Progenitor cell of endocrine pancreas (in vitro differentiated cells): ENCODE measurements around the gene C9orf43. TPM values are rescaled to one million over a fixed set of nuclear protein-coding genes. Genes with fewer than 3 reads are reported as not detected.

ENCODE experiments used
- DNase-seq: peaks from one replicate; pipeline ENCODE4 v3.0.0; 2021; ENCODE audit warnings: low spot score; ENCODE audit not compliant: unreplicated experiment
- H3K27ac Mint-ChIP-seq: 2 replicates; pipeline ENCODE4 v1.8.0; 2021; ENCODE audit warnings: mild to moderate bottlenecking, moderate library complexity, mixed read lengths
- H3K27me3 Mint-ChIP-seq: 2 replicates; pipeline ENCODE4 v1.8.0; 2021; ENCODE audit warnings: mixed read lengths
- H3K36me3 Mint-ChIP-seq: 2 replicates; pipeline ENCODE4 v1.8.0; 2022; ENCODE audit warnings: mixed read lengths; ENCODE audit not compliant: insufficient read depth
- H3K4me1 Mint-ChIP-seq: 2 replicates; pipeline ENCODE4 v1.8.0; 2021; ENCODE audit warnings: low read depth, mixed read lengths
- H3K4me3 Mint-ChIP-seq: 2 replicates; pipeline ENCODE4 v1.8.0; 2021; ENCODE audit warnings: low read depth, mild to moderate bottlenecking, moderate library complexity, mixed read lengths
- H3K9me3 Mint-ChIP-seq: 2 replicates; pipeline ENCODE4 v1.8.0; 2021; ENCODE audit warnings: low read depth, mixed read lengths
- CTCF ChIP-seq: fragments of 200-600 bp; sonication (generic); IDR thresholded peaks from one replicate; pipeline ENCODE4 v1.5.0; 2021; ENCODE audit warnings: antibody characterized with exemption, mild to moderate bottlenecking; ENCODE audit not compliant: unreplicated experiment
- total RNA-seq: library from RNA; stranded (reverse); gene quantifications from 2 replicates; pipeline ENCODE4 v1.2.1, GENCODE V29; 2021

C9orf43 gene
- total RNA-seq, 1 donor from 2014 or later, result 1.6 TPM

GRCh38 chr9:113417370-113417769 is 6.8 kb downstream of the C9orf43 start:
- TF ChIP-seq CTCF, result no peak
- H3K9me3 Mint-ChIP-seq, result no peaks in the 10 kb centered on the region

DNA sequence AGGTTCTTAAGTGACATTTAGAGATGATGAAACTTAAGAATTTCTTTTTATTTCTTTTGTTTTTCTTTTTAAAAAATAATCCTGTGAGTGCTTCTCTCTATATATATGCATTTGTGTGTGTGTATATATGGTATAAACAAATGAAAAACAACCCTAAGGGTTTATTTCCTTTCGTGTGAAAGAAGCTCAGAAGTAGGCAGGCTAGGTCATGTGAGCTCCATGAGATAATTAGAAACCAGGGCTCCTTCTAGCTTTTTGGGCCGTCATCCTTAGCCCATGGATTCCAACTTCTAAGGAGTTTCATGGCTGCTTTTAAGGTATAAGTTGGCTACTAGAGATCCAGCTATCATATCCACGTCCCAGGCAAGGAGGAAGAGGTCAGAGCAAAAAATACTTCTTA is 11.2 kb downstream of the C9orf43 start:
- Mint-ChIP-seq H3K27me3 (peaks cover 9% of the 10 kb centered on the region), H3K27ac (no peak overlapping the region), H3K9me3 (no peaks in the 10 kb centered on the region), H3K4me3 (no peak overlapping the region), H3K4me1 (peaks cover 1% of the 10 kb centered on the region), H3K36me3 (no peaks in the 10 kb centered on the region)
- DNase-seq, result no peak
- TF ChIP-seq CTCF, result no peak

More at GRCh38 chr9:113417370-113417769, 6.8 kb downstream of the C9orf43 start:
- Mint-ChIP-seq H3K36me3 (no peaks in the 10 kb centered on the region), H3K4me3 (no peak overlapping the region), H3K4me1 (no peaks in the 10 kb centered on the region), H3K27me3 (no peaks in the 10 kb centered on the region), H3K27ac (no peak overlapping the region)
- DNase-seq, result no peak

- no peak for DNase-seq
- no peaks in the 10 kb centered on the region for H3K36me3 Mint-ChIP-seq
- peaks cover 10% of the 10 kb centered on the region for H3K27me3 Mint-ChIP-seq
- H3K4me1 Mint-ChIP-seq, result peaks cover 1% of the 10 kb centered on the region
- TF ChIP-seq CTCF, result no peak
- H3K9me3 Mint-ChIP-seq, result no peaks in the 10 kb centered on the region
- H3K4me3 Mint-ChIP-seq, result no peak overlapping the region
- no peak overlapping the region for H3K27ac Mint-ChIP-seq
These were observed 14.5 kb downstream of the C9orf43 start for GRCh38 chr9:113425072-113425471.

DNA sequence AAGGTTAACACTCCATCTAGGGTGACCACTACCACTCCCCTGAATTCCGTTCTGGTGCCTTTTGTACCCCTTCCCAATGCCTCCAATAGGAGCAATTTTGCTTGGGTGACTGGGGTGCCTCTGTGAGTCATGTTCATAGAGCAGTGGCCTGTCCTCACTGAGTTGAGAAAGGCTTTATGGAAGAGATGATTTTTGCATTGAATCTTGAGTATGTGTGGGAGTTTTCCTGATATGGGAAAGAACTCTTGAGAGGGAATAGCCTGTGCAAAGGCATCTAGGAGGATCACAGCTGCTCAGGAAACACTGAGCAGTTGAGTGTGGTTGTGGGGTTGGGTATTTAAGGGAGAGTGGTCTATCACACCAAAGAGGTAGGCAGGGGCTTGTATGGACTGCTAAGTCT is 16.2 kb downstream of the C9orf43 start:
- H3K4me1 Mint-ChIP-seq, result peaks cover 1% of the 10 kb centered on the region
- H3K27me3 Mint-ChIP-seq, result peaks cover 10% of the 10 kb centered on the region
- no peak overlapping the region for H3K4me3 Mint-ChIP-seq
- no peaks in the 10 kb centered on the region for H3K9me3 Mint-ChIP-seq
- no peak for DNase-seq
- TF ChIP-seq CTCF, result no peak
- H3K36me3 Mint-ChIP-seq, result no peaks in the 10 kb centered on the region
- H3K27ac Mint-ChIP-seq, result no peak overlapping the region

GRCh38 chr9:113427629-113428028 is 17.1 kb downstream of the C9orf43 start:
- peaks cover 12% of the 10 kb centered on the region for H3K27me3 Mint-ChIP-seq
- no peak overlapping the region for H3K27ac Mint-ChIP-seq
- H3K4me1 Mint-ChIP-seq, result peaks cover 1% of the 10 kb centered on the region
- H3K9me3 Mint-ChIP-seq, result no peaks in the 10 kb centered on the region
- no peak overlapping the region for H3K4me3 Mint-ChIP-seq
- no peak for TF ChIP-seq CTCF
- H3K36me3 Mint-ChIP-seq, result no peaks in the 10 kb centered on the region
- no peak for DNase-seq
